CD4-positive, alpha-beta T cell treated with Interleukin-17A for 4 hours (primary cell): Measurements from ENCODE around the gene RAB19.

Experiments
- DNase-seq: peaks from one replicate; pipeline ENCODE4 v3.0.0-alpha.2; 2020; ENCODE audit warnings: mixed read lengths

The RAB19 gene

DNA sequence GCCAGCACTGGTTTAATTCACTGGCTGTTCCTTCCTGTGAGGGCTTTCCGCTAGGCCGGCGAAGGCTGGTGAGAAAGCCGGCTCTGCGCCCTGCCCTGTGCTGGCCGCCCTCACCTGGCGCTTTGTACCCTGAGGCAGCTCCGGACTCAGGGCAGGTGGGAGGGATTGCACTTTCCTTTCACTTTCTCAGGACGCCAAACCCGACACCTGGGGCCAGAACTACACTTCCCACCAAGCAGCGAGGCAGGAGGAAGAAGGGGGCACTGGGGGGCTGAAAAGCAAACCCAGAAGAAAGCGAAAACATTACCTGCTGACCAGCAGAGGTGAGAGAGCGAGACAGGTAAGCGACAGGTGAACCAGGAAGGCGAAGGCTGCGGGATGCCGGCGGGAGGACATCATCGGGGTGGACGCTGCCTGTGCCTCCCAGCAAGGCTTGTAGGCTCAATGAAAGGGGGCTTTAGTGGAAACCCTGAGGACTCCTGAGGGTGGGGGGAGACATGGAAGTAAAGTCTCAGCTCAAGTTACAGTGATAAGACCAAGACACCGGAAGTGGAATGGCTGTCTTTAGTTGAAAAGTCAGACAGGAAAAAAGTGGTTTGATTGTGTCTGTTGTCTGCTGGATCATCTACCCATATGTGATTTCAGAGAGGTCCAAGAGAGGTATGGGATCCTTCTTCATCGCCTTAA lies at the start of gene RAB19:
Gene RAB19, plus strand, starts transcription at position 181 of the 687 bp plus-strand sequence. CDS start 3,589 bp downstream, outside the sequence.
- DNase-seq: peak; percentile 68

GRCh38 chr7:140358024-140358411 lies 45.8 kb upstream of the RAB19 start:
- no peak for DNase-seq

DNA sequence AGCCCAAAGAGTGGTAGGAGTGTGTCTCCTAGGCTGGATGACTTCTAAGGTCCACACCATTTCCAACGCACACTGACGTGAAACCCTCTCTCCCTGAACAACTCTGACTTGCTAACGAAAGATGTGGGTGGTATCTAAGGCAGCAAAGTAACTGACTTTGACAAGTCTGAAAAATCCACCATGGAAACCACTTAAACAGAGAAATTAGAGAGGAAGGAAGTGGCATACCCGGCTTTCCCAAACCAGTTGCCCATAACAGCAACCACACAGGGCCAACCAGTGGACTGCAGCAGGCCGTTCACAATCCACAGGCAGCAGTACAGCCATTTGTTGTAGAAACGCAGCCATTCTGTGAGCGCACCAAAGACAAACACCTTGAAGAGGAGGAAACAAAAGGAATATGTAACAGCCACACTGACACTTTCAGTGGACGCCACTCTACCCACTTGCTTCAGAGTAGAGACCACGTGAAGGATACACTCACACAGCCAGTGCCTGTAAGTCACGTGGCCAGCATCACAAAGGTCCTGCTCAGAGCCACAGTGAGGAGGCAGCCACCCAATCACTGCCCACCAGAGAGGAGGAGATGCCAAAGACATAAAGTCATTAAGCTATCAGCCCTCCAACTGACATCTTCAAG lies 45.3 kb upstream of the RAB19 start:
- peak; percentile 11 for DNase-seq

DNA sequence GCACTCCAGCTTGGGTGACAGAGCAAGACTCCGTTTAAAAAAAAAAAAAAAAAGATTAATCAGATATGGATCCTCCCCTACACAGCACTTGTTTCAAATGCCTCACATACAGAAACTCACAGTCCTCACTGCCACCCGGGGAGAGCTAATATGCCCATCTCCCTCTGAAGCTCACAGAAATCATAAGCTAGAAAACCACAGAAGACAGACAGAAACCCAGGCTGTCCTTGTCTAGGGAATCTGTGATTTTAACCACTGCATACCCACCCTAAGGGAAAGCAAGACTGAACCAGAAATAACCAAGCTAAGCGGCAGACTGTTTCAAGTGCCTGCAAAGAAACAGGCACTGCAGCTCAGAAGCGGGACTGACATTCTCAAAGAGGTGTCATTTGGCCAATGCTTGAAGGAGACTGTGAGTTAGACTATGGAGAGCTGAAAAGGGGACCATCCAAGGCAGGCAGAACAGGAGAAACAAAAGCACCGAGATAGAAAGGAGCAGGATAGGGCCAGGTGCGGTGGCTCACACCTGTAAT lies 43.1 kb upstream of the RAB19 start:
- DNase-seq: no peak

GRCh38 chr7:140364819-140365218 lies 39.0 kb upstream of the RAB19 start:
- DNase-seq: no peak

- no peak for DNase-seq
These were observed 36.3 kb upstream of the RAB19 start for GRCh38 chr7:140367528-140367927.

DNA sequence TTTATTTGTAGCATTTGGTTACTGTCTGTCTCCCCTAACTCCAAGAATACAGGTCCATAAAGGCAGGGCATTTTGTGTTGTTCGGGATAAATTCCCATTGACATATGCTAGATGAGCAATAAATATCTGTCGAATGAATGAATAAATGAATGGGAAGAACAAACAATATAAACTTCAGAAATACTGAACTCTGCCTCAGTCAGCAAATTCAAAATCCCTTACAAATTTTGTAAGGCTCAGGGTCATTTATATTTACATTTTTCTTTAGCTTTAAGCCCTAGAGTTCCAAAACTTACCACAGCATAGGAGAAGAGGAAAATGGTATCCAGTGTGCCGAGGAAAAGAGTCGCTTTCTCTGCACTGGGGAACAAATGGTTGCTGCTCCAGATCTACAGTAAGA lies 34.6 kb upstream of the RAB19 start:
- no peak for DNase-seq

GRCh38 chr7:140375323-140375722 lies 28.5 kb upstream of the RAB19 start:
- no peak for DNase-seq

DNA sequence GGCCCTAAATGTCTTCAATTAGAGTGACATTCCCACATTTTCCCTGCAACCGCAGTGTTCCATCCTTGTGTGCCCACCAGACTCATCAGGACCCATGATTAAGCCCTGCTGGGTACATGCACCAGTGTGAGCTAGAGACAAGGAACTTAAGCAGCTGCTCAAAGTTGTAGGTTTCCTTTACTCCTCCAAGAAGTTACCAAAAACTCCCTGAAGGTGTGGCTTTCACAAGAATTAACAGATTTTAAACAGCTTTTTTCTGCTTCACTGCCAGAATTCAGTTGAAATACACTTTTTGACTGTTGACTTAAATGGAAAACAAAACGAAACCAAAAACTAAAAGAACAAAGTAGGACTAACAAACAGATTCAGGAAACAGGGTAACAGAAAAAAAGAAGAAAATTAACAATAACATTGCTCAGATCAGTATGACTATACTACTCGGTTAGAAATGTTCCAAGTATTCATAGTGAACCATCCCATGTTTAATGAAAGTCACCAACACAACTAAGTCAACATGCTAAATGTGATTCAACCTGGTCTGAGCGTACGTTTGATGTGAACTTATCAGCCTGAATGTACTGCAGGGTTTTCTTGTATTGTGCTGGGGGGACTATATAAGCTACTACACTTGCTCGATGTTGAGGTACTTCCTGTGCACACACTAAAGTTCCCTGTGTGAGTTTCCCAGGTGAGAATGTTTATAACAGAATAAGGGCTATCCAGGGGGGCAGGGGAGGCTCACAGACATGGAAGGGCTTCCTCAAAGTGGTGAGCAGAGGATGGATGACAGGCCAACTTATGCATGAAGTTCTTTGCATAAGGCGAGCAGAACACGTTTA lies 27.7 kb upstream of the RAB19 start:
- DNase-seq: peak; percentile 31

DNA sequence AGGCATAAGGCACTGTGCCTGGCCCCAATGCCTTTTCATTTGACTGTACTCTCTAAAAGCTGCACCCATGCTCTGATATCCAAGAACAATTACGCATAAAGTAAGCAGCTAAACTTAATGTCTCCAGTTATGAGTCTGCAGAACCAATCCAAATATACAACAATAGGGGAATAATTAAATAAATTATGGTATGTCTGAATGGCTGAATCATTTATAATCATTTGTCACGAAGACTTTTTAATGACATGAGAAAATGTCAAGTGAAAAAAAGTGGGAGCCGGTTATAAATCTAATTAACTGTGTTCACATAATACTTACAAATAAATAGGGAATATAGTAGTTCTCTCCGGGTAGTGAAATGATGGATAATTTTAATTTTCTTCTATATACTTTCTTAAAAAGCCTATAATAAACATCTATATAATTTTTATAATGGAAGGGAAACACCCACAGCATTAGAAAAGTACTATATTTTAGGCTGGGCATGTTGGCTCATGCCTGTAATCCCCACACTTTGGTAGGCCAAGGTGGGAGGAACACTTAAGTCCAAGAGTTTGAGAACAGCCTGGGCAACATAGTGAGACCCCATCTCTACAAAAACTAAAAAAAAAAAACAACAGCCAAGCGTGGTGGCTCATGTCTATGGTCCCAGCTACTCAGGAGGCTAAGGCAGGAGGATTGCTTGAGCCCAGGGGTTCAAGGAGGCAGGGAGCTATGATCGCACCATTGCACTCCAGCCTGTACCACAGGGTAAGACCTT lies 19.7 kb upstream of the RAB19 start:
- DNase-seq: no peak

DNA sequence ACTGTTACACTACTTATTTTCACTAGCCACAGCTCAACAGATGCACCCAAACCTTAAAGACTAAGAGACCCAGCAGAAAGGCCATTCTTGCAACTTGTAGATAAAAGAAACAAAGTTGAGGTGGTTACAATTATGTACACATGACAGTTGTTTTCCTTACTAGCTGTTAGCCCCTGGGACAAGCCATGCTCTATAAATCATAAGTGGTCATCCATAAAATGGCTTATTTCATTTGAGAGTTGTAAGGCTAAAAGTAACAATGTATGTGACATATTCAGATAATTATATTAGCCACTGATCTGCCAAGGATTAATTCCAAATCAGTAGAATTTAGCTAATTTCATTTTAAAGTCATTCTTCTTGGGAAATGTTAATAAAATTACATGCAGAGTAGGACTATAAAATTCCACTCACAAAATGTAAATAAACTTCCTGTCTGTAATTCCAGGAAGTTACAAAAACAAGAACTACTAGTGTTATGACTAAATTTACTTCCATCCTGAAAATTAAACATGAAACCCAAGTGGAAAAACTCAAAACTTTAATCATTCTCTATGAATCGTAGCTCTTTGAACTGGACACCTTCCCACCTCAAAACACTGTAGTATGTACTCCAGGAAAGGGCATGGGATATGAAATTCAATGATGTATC lies 18.8 kb upstream of the RAB19 start:
- DNase-seq: no peak

GRCh38 chr7:140389445-140389844 lies 14.4 kb upstream of the RAB19 start:
- no peak for DNase-seq

DNA sequence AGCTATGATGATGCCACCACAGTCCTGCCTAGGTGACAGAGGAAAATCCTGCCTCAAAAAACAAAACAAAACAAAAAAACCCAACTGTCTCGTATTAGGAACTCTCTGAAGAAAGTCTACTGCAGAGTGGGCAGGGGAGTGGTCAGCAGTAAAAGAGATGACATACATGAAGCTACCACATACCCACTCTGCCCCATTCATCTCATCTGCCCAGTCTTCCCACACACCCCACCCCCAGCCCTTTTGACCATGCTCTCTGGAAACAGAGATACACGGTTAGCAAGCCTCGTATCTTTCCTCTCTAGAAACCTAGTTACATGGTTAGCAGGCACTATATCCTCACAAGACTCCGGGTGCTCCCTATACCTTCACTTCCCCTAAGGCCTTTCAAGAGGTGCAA lies 13.8 kb upstream of the RAB19 start:
- no peak for DNase-seq

DNA sequence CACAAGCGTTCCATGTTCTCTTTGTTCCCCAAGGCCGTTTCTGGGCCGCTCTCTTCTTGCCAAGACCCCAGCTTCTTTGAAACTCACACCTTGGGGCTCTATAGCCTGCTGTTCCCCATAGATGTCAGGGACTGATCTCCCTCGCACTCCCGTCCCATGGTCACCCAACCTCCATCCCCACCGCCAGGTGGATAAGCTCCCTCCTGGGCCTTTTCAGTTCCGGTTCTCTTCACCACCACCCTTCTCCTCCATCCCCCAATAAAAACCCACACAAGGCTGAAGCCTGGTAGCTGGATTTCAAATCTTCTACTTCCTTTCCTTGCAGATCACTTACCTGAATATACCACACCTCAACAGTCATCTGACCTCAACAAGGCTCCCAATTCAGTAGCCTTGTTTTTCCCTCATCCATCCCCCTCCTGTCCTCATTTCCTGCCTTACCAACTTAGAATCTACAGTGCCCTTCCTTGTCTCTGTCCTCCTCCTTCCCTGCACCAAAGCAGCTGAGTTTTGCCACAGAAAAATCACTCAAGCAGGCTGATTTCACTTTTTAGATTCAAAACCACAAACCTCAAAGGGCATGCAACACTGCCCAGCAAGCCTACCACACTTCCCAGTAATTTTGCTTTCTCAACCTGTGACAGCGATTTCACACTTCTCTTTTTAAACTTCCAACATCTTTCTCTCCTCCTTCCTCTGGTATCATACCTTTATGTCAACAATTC lies 13.2 kb upstream of the RAB19 start:
- no peak for DNase-seq

DNA sequence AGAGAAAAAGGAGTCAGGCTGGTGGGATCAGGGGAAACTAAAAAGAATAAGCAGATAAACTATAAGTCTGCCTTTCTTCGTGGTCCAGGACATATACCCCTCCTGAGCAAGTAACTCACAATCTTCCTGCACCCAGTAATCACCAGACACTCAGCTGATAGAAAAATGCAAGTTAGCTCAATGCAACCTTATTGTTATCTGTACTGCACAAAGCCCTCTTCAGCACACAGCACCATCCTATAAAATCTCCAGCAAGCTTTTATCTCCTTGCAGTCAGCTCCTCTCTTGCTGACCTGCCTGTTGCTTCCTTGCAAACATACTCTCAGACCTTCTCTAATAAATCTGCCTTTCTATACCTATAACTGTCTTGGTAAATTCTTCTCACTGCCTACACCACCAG lies 12.2 kb upstream of the RAB19 start:
- no peak for DNase-seq

GRCh38 chr7:140393756-140394306 lies 10.0 kb upstream of the RAB19 start:
- no peak for DNase-seq

DNA sequence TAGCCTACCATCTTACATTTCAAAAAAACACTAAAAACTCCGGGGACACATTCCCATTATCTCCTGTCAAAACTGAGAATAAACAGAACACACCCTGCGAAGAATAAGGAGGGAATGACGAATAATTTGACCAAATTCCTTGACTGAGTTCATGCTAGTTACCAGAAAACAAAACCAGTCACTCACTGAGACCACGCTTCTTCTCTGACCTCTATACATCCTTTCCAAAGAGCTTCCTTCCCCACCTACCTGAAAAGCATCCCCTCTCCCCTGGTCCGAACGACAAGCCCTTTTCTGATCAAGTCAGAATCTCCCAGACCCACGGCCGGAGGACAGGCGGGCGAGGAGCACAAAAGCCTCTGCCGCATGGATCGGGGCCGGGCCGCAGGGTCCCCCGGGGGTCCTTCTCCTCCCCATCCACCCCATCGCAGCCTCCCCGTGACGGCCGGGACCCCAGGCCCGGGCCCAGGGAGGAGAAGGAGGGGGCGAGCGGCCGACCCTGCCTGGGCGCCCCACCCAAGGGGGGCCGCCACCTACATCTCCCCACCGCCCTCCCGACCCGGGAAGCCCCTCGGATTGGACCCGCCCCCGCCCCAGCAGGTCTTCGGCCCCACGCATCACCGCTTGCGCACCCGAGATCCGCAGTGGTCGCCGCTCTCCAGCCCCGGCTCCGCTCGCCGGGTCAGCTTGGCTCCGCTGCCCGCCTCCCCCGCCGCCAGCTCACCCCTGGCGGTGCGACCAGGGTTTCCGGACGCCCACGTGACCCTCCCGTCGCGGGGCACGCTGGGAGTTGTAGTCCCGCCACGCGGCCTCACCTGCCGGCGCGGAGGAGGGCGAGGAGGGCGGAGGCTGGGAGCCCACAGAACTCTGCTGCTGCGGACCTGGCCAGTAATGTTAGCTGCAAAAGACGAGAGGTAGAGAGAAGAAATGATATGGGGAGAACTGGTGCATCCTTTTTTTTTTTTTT lies 5.8 kb upstream of the RAB19 start, which contains the start of gene SLC37A3:
Gene SLC37A3, minus strand, starts transcription at position 747 of the 967 bp plus-strand sequence. CDS start 16,004 bp downstream, outside the sequence.
- peak; percentile 89 for DNase-seq

GRCh38 chr7:140398821-140399220 lies 5.0 kb upstream of the RAB19 start:
- DNase-seq: no peak

GRCh38 chr7:140400381-140400780 lies 3.5 kb upstream of the RAB19 start:
- no peak for DNase-seq
